Activated naive CD4-positive, alpha-beta T cell treated with anti-CD3 and anti-CD28 coated beads, Interleukin-2, amount 50 U/mL, for 24 hours (primary cell): ENCODE measurements around the gene HEYL.
A peak's percentile ranks its signal among the peaks of the same experiment; 100 is the strongest.

ENCODE experiments used
- H3K27ac Mint-ChIP-seq: one replicate; pipeline ENCODE4 v1.8.0; 2021; ENCODE audit warnings: mild to moderate bottlenecking, mixed read lengths
- H3K27me3 Mint-ChIP-seq: one replicate; pipeline ENCODE4 v1.8.0; 2021; ENCODE audit warnings: mixed read lengths
- H3K36me3 Mint-ChIP-seq: one replicate; pipeline ENCODE4 v1.8.0; 2021; ENCODE audit warnings: mixed read lengths
- H3K4me1 Mint-ChIP-seq: one replicate; pipeline ENCODE4 v1.8.0; 2021; ENCODE audit warnings: mixed read lengths
- H3K4me3 Mint-ChIP-seq: one replicate; pipeline ENCODE4 v1.8.0; 2021; ENCODE audit warnings: mild to moderate bottlenecking, mixed read lengths
- H3K9me3 Mint-ChIP-seq: one replicate; pipeline ENCODE4 v1.8.0; 2021; ENCODE audit warnings: mixed read lengths

The HEYL gene

GRCh38 chr1:39639305-39640130 lies at the start of gene HEYL:
TSS of gene HEYL (minus strand) at chr1:39639643. CDS start at chr1:39639625, 18 bp downstream.
- Mint-ChIP-seq H3K36me3 (no peaks in the 10 kb centered on the region), H3K27ac (no peak within 1 kb of the TSS), H3K4me1 (no peaks in the 10 kb centered on the region), H3K4me3 (peak within 1 kb of the TSS; percentile 66), H3K9me3 (no peaks in the 10 kb centered on the region), H3K27me3 (peaks cover 7% of the 10 kb centered on the region)

DNA sequence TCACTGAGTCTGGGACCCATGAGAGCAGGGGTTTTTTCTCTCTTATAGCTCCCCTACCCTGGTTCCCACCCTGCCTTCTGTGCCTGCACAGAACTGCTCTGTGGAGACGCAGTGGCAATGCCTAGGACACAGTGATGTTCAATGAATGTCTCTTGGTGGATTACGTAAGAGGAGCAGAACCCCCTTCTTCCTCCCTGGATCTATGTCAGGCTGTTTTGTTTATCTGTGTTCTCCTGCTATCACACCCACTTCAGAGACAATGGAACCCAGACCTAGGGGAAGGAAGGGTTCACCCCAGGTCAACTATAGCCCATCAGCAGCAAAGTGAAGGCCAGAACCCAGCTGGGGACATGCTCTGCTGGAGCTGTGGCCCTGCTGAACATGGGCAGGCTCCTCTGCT lies 49.8 kb upstream of the HEYL start:
- H3K4me1 Mint-ChIP-seq = peaks cover 50% of the 10 kb centered on the region

DNA sequence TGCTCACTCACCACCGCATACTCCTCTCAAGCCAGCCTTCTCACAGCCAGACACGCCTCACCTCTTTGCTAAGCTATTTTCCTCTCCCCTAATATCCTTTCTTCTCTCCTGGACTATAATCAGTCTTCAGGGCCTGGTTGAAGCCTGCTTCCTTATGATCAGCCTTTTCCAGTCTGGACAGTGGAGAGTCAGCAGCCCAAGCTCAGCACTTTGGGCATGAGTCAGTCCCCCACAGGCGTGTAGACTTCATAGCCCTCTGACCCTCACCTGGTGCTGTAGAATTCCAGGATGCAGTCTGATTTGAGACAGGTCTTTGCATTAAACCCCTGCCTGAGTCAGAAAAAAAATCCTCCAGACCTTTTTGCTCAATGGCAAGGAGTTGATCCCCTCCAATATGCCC lies 49.3 kb upstream of the HEYL start:
- peaks cover 46% of the 10 kb centered on the region for H3K4me1 Mint-ChIP-seq
- no peaks in the 10 kb centered on the region for H3K36me3 Mint-ChIP-seq
- no peaks in the 10 kb centered on the region for H3K9me3 Mint-ChIP-seq
- H3K27ac Mint-ChIP-seq = no peak overlapping the region
- peaks cover 2% of the 10 kb centered on the region for H3K27me3 Mint-ChIP-seq
- H3K4me3 Mint-ChIP-seq = no peak overlapping the region

More for the DNA sequence above, 49.8 kb upstream of the HEYL start:
- Mint-ChIP-seq H3K4me3 (peak overlapping the region; percentile 86), H3K36me3 (no peaks in the 10 kb centered on the region), H3K27ac (no peak overlapping the region), H3K9me3 (no peaks in the 10 kb centered on the region), H3K27me3 (peaks cover 2% of the 10 kb centered on the region)

DNA sequence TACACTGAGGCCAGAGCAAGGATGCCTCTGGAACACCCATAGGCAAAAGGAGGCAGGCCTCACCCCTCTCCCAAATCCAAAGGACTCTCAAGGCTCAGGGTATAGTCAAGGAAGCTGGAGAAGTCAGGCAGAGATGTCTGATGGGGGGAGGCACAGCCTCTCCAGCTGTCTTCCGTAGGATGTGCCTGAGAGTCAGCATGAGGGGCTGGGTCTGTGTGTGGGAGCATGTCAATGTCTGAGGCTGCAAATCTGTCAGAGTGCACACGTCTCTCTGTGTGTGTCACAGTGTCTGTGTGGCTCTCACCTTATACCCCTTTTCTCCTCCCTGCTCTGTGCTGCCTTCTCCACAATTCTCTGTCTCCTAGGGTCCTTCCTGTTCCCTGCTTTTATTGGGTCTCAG lies 47.8 kb upstream of the HEYL start:
- Mint-ChIP-seq H3K4me3 (no peak overlapping the region), H3K4me1 (peaks cover 48% of the 10 kb centered on the region), H3K36me3 (peaks cover 5% of the 10 kb centered on the region), H3K9me3 (no peaks in the 10 kb centered on the region), H3K27me3 (peaks cover 4% of the 10 kb centered on the region), H3K27ac (no peak overlapping the region)

GRCh38 chr1:39685071-39685470 lies 45.6 kb upstream of the HEYL start:
- H3K9me3 Mint-ChIP-seq = no peaks in the 10 kb centered on the region
- H3K4me3 Mint-ChIP-seq = no peak overlapping the region
- H3K27me3 Mint-ChIP-seq = peaks cover 4% of the 10 kb centered on the region
- peaks cover 55% of the 10 kb centered on the region for H3K4me1 Mint-ChIP-seq
- peaks cover 5% of the 10 kb centered on the region for H3K36me3 Mint-ChIP-seq
- H3K27ac Mint-ChIP-seq = no peak overlapping the region

- Mint-ChIP-seq H3K36me3 (peaks cover 5% of the 10 kb centered on the region), H3K4me3 (no peak overlapping the region), H3K27me3 (peaks cover 4% of the 10 kb centered on the region), H3K4me1 (peaks cover 48% of the 10 kb centered on the region), H3K9me3 (no peaks in the 10 kb centered on the region), H3K27ac (no peak overlapping the region)
Observed at GRCh38 chr1:39684313-39684664, 44.8 kb upstream of the HEYL start.

DNA sequence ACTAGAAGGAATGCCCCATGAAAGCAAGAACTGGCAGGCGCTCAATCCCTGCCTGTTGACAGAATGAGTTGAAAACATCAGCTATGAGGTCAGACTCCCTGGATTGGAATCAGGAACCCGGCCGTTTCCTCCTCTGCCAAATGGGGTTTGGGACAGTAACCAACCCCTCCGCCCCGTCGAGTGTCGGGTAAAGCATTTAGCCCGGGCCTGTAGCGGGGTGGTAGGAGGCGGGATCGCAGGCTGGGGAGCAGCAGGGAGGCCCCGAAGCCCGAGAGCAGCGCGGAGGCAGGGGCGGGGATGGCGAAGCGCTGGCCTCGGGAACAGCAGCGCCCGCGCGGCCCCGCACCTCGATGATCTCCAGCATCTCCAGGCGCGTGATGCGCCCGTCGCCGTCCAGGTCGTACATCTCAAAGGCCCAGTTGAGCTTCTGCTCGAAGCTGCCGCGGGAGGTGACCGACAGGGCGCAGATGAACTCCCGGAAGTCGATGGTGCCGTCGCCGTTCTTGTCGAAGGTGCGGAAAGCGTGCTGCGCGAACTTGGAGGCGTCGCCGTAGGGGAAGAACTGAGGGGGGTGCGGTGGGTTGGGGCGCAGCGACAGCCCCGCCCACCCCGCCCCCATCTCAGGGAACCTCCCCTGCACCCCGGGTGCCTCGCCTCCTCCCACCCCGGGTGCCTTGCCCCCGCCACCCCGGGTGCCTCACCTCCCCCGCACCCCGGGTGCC lies 44.3 kb upstream of the HEYL start:
- Mint-ChIP-seq H3K27me3 (peaks cover 4% of the 10 kb centered on the region), H3K4me1 (peaks cover 46% of the 10 kb centered on the region), H3K36me3 (peaks cover 5% of the 10 kb centered on the region), H3K9me3 (no peaks in the 10 kb centered on the region), H3K4me3 (peak overlapping the region; percentile 45), H3K27ac (no peak overlapping the region)

DNA sequence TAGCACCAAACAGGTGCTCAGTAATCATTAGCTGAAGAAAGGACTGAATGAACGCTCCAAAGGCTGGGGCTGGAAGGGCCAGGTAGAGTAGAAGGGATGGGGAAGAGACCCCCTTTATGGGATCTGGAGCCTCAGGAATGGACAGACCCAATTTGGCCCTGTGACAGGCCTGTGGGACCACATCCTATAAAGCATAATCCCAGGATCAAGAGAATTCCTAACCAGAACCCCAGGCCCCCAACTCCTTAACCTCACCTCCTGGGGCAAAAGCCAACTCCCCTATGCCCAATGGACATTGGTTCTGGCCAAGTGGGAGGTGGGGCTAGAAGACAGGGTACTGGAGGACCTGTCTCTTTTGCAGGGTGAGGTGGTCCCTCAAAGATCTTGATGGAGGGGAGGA lies 42.6 kb upstream of the HEYL start:
- peaks cover 5% of the 10 kb centered on the region for H3K36me3 Mint-ChIP-seq
- H3K27ac Mint-ChIP-seq = no peak overlapping the region
- H3K4me3 Mint-ChIP-seq = no peak overlapping the region
- peaks cover 4% of the 10 kb centered on the region for H3K27me3 Mint-ChIP-seq
- H3K9me3 Mint-ChIP-seq = no peaks in the 10 kb centered on the region
- peaks cover 37% of the 10 kb centered on the region for H3K4me1 Mint-ChIP-seq

GRCh38 chr1:39681294-39681693 lies 41.9 kb upstream of the HEYL start:
- H3K36me3 Mint-ChIP-seq = peaks cover 5% of the 10 kb centered on the region

GRCh38 chr1:39680751-39681150 lies 41.3 kb upstream of the HEYL start:
- H3K9me3 Mint-ChIP-seq = no peaks in the 10 kb centered on the region
- peak overlapping the region; percentile 9 for H3K27ac Mint-ChIP-seq
- H3K4me3 Mint-ChIP-seq = peak overlapping the region; percentile 42
- peaks cover 37% of the 10 kb centered on the region for H3K4me1 Mint-ChIP-seq
- peaks cover 4% of the 10 kb centered on the region for H3K27me3 Mint-ChIP-seq
- peaks cover 5% of the 10 kb centered on the region for H3K36me3 Mint-ChIP-seq

More at GRCh38 chr1:39681294-39681693, 41.9 kb upstream of the HEYL start:
- Mint-ChIP-seq H3K9me3 (no peaks in the 10 kb centered on the region), H3K27me3 (peaks cover 4% of the 10 kb centered on the region), H3K4me1 (peaks cover 37% of the 10 kb centered on the region), H3K27ac (no peak overlapping the region), H3K4me3 (peak overlapping the region; percentile 42)

- no peak overlapping the region for H3K27ac Mint-ChIP-seq
- peaks cover 2% of the 10 kb centered on the region for H3K27me3 Mint-ChIP-seq
- no peak overlapping the region for H3K4me3 Mint-ChIP-seq
- H3K9me3 Mint-ChIP-seq = no peaks in the 10 kb centered on the region
- H3K36me3 Mint-ChIP-seq = peaks cover 5% of the 10 kb centered on the region
- peaks cover 34% of the 10 kb centered on the region for H3K4me1 Mint-ChIP-seq
Observed at GRCh38 chr1:39679821-39680220, 40.4 kb upstream of the HEYL start.

DNA sequence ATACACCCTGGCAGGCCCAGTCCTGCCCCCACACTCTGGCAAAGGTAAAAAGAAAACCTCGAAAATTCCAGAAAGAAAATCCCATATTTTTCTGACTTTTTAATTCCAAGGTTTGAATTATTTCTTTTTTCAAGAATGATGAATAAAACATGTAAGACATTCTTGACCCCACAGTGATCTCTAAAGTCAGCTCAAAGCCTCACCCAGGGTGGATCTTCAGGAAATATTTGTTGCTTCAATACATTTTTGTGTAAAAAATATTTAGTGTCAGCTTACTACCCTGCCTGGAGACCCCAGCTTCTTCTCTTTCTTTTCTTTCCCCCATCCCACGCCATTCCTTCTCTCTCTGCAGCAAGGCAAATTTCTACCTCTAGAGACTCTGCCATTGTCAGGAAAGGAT lies 39.4 kb upstream of the HEYL start:
- Mint-ChIP-seq H3K4me1 (peaks cover 29% of the 10 kb centered on the region), H3K9me3 (no peaks in the 10 kb centered on the region), H3K4me3 (no peak overlapping the region), H3K27ac (no peak overlapping the region), H3K36me3 (peaks cover 5% of the 10 kb centered on the region), H3K27me3 (peaks cover 2% of the 10 kb centered on the region)

DNA sequence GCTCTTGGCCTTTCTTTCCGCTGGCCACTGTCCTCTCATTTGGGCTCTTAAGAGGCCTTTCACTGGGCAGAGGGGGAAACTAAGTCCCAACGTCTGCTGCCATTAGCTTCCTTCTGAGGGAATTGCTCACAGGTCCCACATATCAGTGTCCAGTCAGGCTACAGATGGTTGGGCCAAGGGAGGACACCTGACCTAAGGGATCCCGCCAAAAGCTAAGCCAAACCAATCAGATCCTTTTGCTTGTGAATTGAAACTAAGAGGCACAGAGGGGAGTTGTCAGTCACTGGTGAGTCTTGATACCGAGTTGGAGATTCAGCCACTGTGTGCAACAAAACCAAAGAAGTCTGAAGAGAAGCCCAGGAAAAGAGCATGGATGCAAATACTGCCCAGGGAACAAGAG lies 38.2 kb upstream of the HEYL start:
- H3K9me3 Mint-ChIP-seq = no peaks in the 10 kb centered on the region
- no peaks in the 10 kb centered on the region for H3K27me3 Mint-ChIP-seq
- H3K36me3 Mint-ChIP-seq = peaks cover 2% of the 10 kb centered on the region
- H3K4me3 Mint-ChIP-seq = no peak overlapping the region
- H3K4me1 Mint-ChIP-seq = peaks cover 23% of the 10 kb centered on the region
- H3K27ac Mint-ChIP-seq = peak overlapping the region; percentile 1

DNA sequence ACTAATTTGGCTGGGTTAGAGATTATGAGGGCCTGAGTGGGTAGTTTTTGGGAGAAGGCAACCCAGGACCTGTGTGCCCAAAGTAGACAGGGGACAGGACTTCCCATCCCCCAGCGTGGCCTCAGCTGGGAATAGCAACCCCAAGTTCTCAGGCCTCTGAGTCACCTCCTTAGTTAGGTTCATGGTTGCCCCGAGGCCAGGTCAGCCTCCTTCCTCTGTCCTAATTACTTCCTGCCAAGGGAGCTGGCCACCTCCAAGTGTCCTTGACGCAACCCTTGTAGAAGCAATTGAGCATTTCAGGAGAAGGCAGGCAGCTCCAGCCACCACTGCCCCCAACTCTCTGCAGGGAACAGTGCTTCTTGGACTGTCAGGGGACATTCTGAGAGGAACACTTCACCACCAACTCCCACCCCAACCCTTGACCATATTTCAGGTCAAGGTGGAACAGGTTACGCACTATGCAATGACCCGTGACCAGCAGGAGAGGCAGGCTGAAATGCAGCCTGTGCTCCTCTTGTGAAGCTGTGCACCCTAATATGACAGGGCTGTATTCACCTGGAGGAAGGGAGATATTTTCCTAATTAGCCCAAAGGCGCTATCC lies 37.6 kb upstream of the HEYL start:
- no peaks in the 10 kb centered on the region for H3K27me3 Mint-ChIP-seq

GRCh38 chr1:39675220-39675619 lies 35.8 kb upstream of the HEYL start:
- Mint-ChIP-seq H3K9me3 (no peaks in the 10 kb centered on the region), H3K4me3 (no peak overlapping the region), H3K36me3 (no peaks in the 10 kb centered on the region), H3K27ac (no peak overlapping the region), H3K27me3 (peaks cover 5% of the 10 kb centered on the region), H3K4me1 (peaks cover 7% of the 10 kb centered on the region)

More for the DNA sequence above, 37.6 kb upstream of the HEYL start:
- Mint-ChIP-seq H3K9me3 (no peaks in the 10 kb centered on the region), H3K36me3 (no peaks in the 10 kb centered on the region), H3K27ac (no peak overlapping the region), H3K4me3 (no peak overlapping the region), H3K4me1 (peaks cover 19% of the 10 kb centered on the region)

DNA sequence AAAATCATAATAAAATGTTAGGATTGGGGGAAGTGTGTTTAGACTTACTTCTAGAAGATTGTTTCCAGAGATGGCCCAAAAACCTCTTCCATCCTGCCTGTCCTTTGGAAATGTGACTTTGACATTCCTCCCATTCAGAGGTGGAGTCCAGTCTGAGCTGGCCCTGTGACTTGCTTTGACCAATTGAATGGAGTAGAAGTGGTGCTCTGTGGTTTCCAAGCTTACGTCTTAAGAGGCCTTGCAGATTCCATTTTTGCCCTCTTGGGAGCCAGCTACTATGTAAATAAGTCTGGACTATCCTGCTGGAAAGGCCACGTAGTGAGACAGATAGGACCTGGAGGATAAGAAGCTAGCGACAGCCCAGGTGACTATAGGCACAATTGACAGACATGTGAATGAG lies 33.8 kb upstream of the HEYL start:
- Mint-ChIP-seq H3K9me3 (no peaks in the 10 kb centered on the region), H3K4me3 (no peak overlapping the region), H3K27me3 (peaks cover 8% of the 10 kb centered on the region), H3K4me1 (peaks cover 4% of the 10 kb centered on the region), H3K27ac (no peak overlapping the region), H3K36me3 (no peaks in the 10 kb centered on the region)
